ENCODE measurements around the gene ACY1.

- no peak for TF ChIP-seq CTCF (IDR thresholded peaks at IDR 0.05)
- TF ChIP-seq POLR2A (IDR thresholded peaks at IDR 0.05): no peak
- no peak for TF ChIP-seq POLR2AphosphoS5 (IDR thresholded peaks at IDR 0.05)
Measured at GRCh38 chr3:51968883-51969678, 14.3 kb upstream of the ACY1 start.
